ENCODE results near the gene SPATA22.
A peak's percentile ranks its signal among the peaks of the same experiment; 100 is the strongest.
"Not testable (repeated sequence)": the region's sequence is repeated elsewhere in the genome, so short reads cannot be mapped to it uniquely, and the experiment has no call there.

SPATA22 gene

GRCh38 chr17:3401786-3402185 lies 69.8 kb downstream of the SPATA22 start:
- H3K79me1 ChIP-seq (ENCODE audit: low read length) = no peaks in the 10 kb centered on the region
- no peak overlapping the region for H3K4ac ChIP-seq (ENCODE audit: low read depth, low read length)
- no peaks in the 10 kb centered on the region for H3K27me3 ChIP-seq (ENCODE audit: insufficient read depth, low read length)
- no peak overlapping the region for H3K18ac ChIP-seq (ENCODE audit: low read length)
- WGBS (ENCODE audit: extremely low coverage, insufficient coverage, insufficient read length) = no CpG with 5 or more reads among the region's 2 CpGs
- no peak overlapping the region for H3K4me3 ChIP-seq (ENCODE audit: low read depth, low read length)
- H4K12ac ChIP-seq (ENCODE audit: low read depth, low read length) = no peak overlapping the region
- no peaks in the 10 kb centered on the region for H3K4me1 ChIP-seq (ENCODE audit: control insufficient read depth in 1 of 2, insufficient read depth in 2 of 2, low read length in 2 of 2)
- H2BK12ac ChIP-seq (ENCODE audit: low read length) = no peak overlapping the region
- H4K8ac ChIP-seq (ENCODE audit: low read depth, low read length) = no peak overlapping the region
- H2AFZ ChIP-seq (ENCODE audit: insufficient read depth, low read length, poor library complexity) = no peak overlapping the region
- no peak overlapping the region for H3K9ac ChIP-seq (ENCODE audit: low read length)
- H3K9me3 ChIP-seq (ENCODE audit: insufficient read depth, low read depth, low read length) = peaks cover 6% of the 10 kb centered on the region
- H4K91ac ChIP-seq (ENCODE audit: low read depth, low read length) = no peak overlapping the region
- H3K14ac ChIP-seq (ENCODE audit: low read length) = no peak overlapping the region
- H3K4me2 ChIP-seq (ENCODE audit: low read length) = no peak overlapping the region
- no peak overlapping the region for H2AK5ac ChIP-seq (ENCODE audit: low read length)
- H3K79me2 ChIP-seq (ENCODE audit: control insufficient read depth, insufficient read depth, low read length, poor library complexity) = no peaks in the 10 kb centered on the region
- no peak overlapping the region for H3K23ac ChIP-seq (ENCODE audit: low read length)
- no peak overlapping the region for H2BK5ac ChIP-seq (ENCODE audit: low read depth, low read length, poor library complexity)
- peak; percentile 7 to 80 for DNase-seq
- no peaks in the 10 kb centered on the region for H3K36me3 ChIP-seq (ENCODE audit: control insufficient read depth in 1 of 2, insufficient read depth in 2 of 2, low read length in 2 of 2)
- no peak overlapping the region for H2BK120ac ChIP-seq (ENCODE audit: insufficient read depth, low read length, poor library complexity)
- no peak overlapping the region for H3K27ac ChIP-seq (ENCODE audit: low read depth, low read length)

GRCh38 chr17:3400055-3400454 lies 71.6 kb downstream of the SPATA22 start:
- no CpG with 5 or more reads among the region's 6 CpGs for WGBS (ENCODE audit: extremely low coverage, insufficient coverage, insufficient read length)
- no peak overlapping the region for H2BK120ac ChIP-seq (ENCODE audit: insufficient read depth, low read length, poor library complexity)

GRCh38 chr17:3398310-3398709 lies 73.3 kb downstream of the SPATA22 start, which contains the start of gene OR1E1:
Gene OR1E1, minus strand, starts transcription at chr17:3398410. Its CDS starts 0 bp downstream, at chr17:3398410.
- Histone ChIP-seq H3K4ac (ENCODE audit: low read depth, low read length) (no peak within 1 kb of the TSS), H2BK120ac (ENCODE audit: insufficient read depth, low read length, poor library complexity) (no peak within 1 kb of the TSS), H4K12ac (ENCODE audit: low read depth, low read length) (no peak within 1 kb of the TSS), H4K91ac (ENCODE audit: low read depth, low read length) (no peak within 1 kb of the TSS), H3K9ac (ENCODE audit: low read length) (no peak within 1 kb of the TSS), H3K79me2 (ENCODE audit: control insufficient read depth, insufficient read depth, low read length, poor library complexity) (no peaks in the 10 kb centered on the region), H3K4me2 (ENCODE audit: low read length) (no peak within 1 kb of the TSS), H3K23ac (ENCODE audit: low read length) (no peak within 1 kb of the TSS), H3K18ac (ENCODE audit: low read length) (no peak within 1 kb of the TSS), H3K27ac (ENCODE audit: low read depth, low read length) (no peak within 1 kb of the TSS), H2AFZ (ENCODE audit: insufficient read depth, low read length, poor library complexity) (no peak within 1 kb of the TSS), H2BK5ac (ENCODE audit: low read depth, low read length, poor library complexity) (no peak within 1 kb of the TSS), H3K4me3 (ENCODE audit: low read depth, low read length) (no peak within 1 kb of the TSS), H3K27me3 (ENCODE audit: insufficient read depth, low read length) (no peaks in the 10 kb centered on the region), H3K14ac (ENCODE audit: low read length) (no peak within 1 kb of the TSS), H3K9me3 (ENCODE audit: insufficient read depth, low read depth, low read length) (peaks cover 6% of the 10 kb centered on the region), H4K8ac (ENCODE audit: low read depth, low read length) (no peak within 1 kb of the TSS), H3K36me3 (ENCODE audit: control insufficient read depth in 1 of 2, insufficient read depth in 2 of 2, low read length in 2 of 2) (no peaks in the 10 kb centered on the region), H2BK12ac (ENCODE audit: low read length) (no peak within 1 kb of the TSS), H3K4me1 (ENCODE audit: control insufficient read depth in 1 of 2, insufficient read depth in 2 of 2, low read length in 2 of 2) (no peaks in the 10 kb centered on the region), H3K79me1 (ENCODE audit: low read length) (no peaks in the 10 kb centered on the region), H2AK5ac (ENCODE audit: low read length) (no peak within 1 kb of the TSS)
- no CpG with 5 or more reads among the region's 1 CpG for WGBS (ENCODE audit: extremely low coverage, insufficient coverage, insufficient read length)
- no peak for DNase-seq

More at GRCh38 chr17:3400055-3400454, 71.6 kb downstream of the SPATA22 start:
- Histone ChIP-seq H3K14ac (ENCODE audit: low read length) (no peak overlapping the region), H3K4ac (ENCODE audit: low read depth, low read length) (no peak overlapping the region), H3K4me2 (ENCODE audit: low read length) (no peak overlapping the region), H2BK12ac (ENCODE audit: low read length) (no peak overlapping the region), H4K8ac (ENCODE audit: low read depth, low read length) (no peak overlapping the region), H3K9me3 (ENCODE audit: insufficient read depth, low read depth, low read length) (peaks cover 7% of the 10 kb centered on the region), H3K79me1 (ENCODE audit: low read length) (no peaks in the 10 kb centered on the region), H3K23ac (ENCODE audit: low read length) (no peak overlapping the region), H3K27me3 (ENCODE audit: insufficient read depth, low read length) (no peaks in the 10 kb centered on the region), H4K12ac (ENCODE audit: low read depth, low read length) (no peak overlapping the region), H2AK5ac (ENCODE audit: low read length) (no peak overlapping the region), H2BK5ac (ENCODE audit: low read depth, low read length, poor library complexity) (no peak overlapping the region), H3K79me2 (ENCODE audit: control insufficient read depth, insufficient read depth, low read length, poor library complexity) (no peaks in the 10 kb centered on the region), H4K91ac (ENCODE audit: low read depth, low read length) (no peak overlapping the region), H3K4me3 (ENCODE audit: low read depth, low read length) (no peak overlapping the region), H3K27ac (ENCODE audit: low read depth, low read length) (no peak overlapping the region), H3K36me3 (ENCODE audit: control insufficient read depth in 1 of 2, insufficient read depth in 2 of 2, low read length in 2 of 2) (no peaks in the 10 kb centered on the region), H2AFZ (ENCODE audit: insufficient read depth, low read length, poor library complexity) (no peak overlapping the region), H3K18ac (ENCODE audit: low read length) (no peak overlapping the region), H3K9ac (ENCODE audit: low read length) (no peak overlapping the region), H3K4me1 (ENCODE audit: control insufficient read depth in 1 of 2, insufficient read depth in 2 of 2, low read length in 2 of 2) (no peaks in the 10 kb centered on the region)
- no peak for DNase-seq

GRCh38 chr17:3397801-3398200 lies 73.8 kb downstream of the SPATA22 start:
- no CpG with 5 or more reads among the region's 7 CpGs for WGBS (ENCODE audit: extremely low coverage, insufficient coverage, insufficient read length)
- not testable (repeated sequence) for H3K79me1 ChIP-seq (ENCODE audit: low read length); H2AFZ ChIP-seq (ENCODE audit: insufficient read depth, low read length, poor library complexity); H3K23ac ChIP-seq (ENCODE audit: low read length); DNase-seq; H3K4ac ChIP-seq (ENCODE audit: low read depth, low read length); H3K9me3 ChIP-seq (ENCODE audit: insufficient read depth, low read depth, low read length); H3K36me3 ChIP-seq (ENCODE audit: control insufficient read depth in 1 of 2, insufficient read depth in 2 of 2, low read length in 2 of 2); H2BK5ac ChIP-seq (ENCODE audit: low read depth, low read length, poor library complexity); H3K27ac ChIP-seq (ENCODE audit: low read depth, low read length); H3K4me1 ChIP-seq (ENCODE audit: control insufficient read depth in 1 of 2, insufficient read depth in 2 of 2, low read length in 2 of 2); H2BK120ac ChIP-seq (ENCODE audit: insufficient read depth, low read length, poor library complexity); H4K91ac ChIP-seq (ENCODE audit: low read depth, low read length); H3K4me2 ChIP-seq (ENCODE audit: low read length); H3K27me3 ChIP-seq (ENCODE audit: insufficient read depth, low read length); H3K18ac ChIP-seq (ENCODE audit: low read length); H3K4me3 ChIP-seq (ENCODE audit: low read depth, low read length); H3K14ac ChIP-seq (ENCODE audit: low read length); H3K9ac ChIP-seq (ENCODE audit: low read length); H3K79me2 ChIP-seq (ENCODE audit: control insufficient read depth, insufficient read depth, low read length, poor library complexity); H2BK12ac ChIP-seq (ENCODE audit: low read length); H4K8ac ChIP-seq (ENCODE audit: low read depth, low read length); H2AK5ac ChIP-seq (ENCODE audit: low read length); H4K12ac ChIP-seq (ENCODE audit: low read depth, low read length)
